PC-9 (cell line): ENCODE results near the gene KAT7. TPM values are rescaled to one million over a fixed set of nuclear protein-coding genes. Genes with fewer than 3 reads are reported as not detected.

ENCODE experiments used
- BruUV-seq: library from RNA; stranded (reverse); fragments of 400-500 nt; replicated peaks from 2 replicates; lab custom pipeline; 2021; lab: Mats Ljungman, UMichigan
- CTCF ChIA-PET: fragments of 300-600 bp; sonication (Branson Sonifier 250); formaldehyde crosslinking; loops from one replicate; lab custom pipeline; 2022; ENCODE audit warnings: antibody characterized with exemption; lab: Charles Lee
- POLR2A ChIA-PET: fragments of 300-600 bp; sonication (Branson Sonifier 250); formaldehyde crosslinking; loops from one replicate; lab custom pipeline; 2022; ENCODE audit warnings: antibody characterized with exemption; ENCODE audit not compliant: unreplicated experiment; lab: Charles Lee
- DNase-seq, 2 experiments: peaks; one replicate each; pipeline versions ENCODE4 v3.0.0 to v3.0.0-alpha.2; 2015 to 2022; ENCODE audit warnings: mixed read lengths in 1 of 2
- H2AFZ ChIP-seq: fragments of 200-600 bp; sonication (generic); 2 replicates; pipeline ENCODE4 v1.8.1; 2017; ENCODE audit warnings: antibody characterized with exemption
- H3F3A ChIP-seq: fragments of 200-600 bp; sonication (generic); 2 replicates; pipeline ENCODE4 v1.8.1; 2017; ENCODE audit warnings: antibody characterized with exemption, mild to moderate bottlenecking, low read depth; ENCODE audit not compliant: insufficient read depth
- H3K27ac ChIP-seq: fragments of 200-600 bp; sonication (generic); 2 replicates; pipeline ENCODE4 v1.6.1; 2016; ENCODE audit warnings: mixed run types
- H3K27me3 ChIP-seq: fragments of 200-600 bp; sonication (generic); 2 replicates; pipeline ENCODE4 v1.6.1; 2016; ENCODE audit warnings: low read depth, mixed run types; ENCODE audit not compliant: insufficient read depth
- H3K36me3 ChIP-seq: fragments of 200-600 bp; sonication (generic); 2 replicates; pipeline ENCODE4 v1.6.1; 2016; ENCODE audit warnings: low read depth, mixed run types
- H3K4me1 ChIP-seq: fragments of 200-600 bp; sonication (generic); replicated peaks from 2 replicates; pipeline ENCODE4 v1.6.1; 2016; ENCODE audit warnings: mixed run types; ENCODE audit not compliant: insufficient read depth
- H3K4me2 ChIP-seq: fragments of 200-600 bp; sonication (generic); 2 replicates; pipeline ENCODE4 v1.6.1; 2017; ENCODE audit warnings: mixed run types
- H3K4me3 ChIP-seq: fragments of 200-600 bp; sonication (generic); 2 replicates; pipeline ENCODE4 v1.6.1; 2016; ENCODE audit warnings: mixed run types
- H3K79me2 ChIP-seq: fragments of 200-600 bp; sonication (generic); 2 replicates; pipeline ENCODE4 v1.6.1; 2017; ENCODE audit warnings: low read depth, mixed run types
- H3K9me2 ChIP-seq: fragments of 200-600 bp; sonication (generic); 2 replicates; pipeline ENCODE4 v1.8.1; 2017; ENCODE audit warnings: mild to moderate bottlenecking; ENCODE audit not compliant: insufficient read depth
- H3K9me3 ChIP-seq: fragments of 200-600 bp; sonication (generic); 2 replicates; pipeline ENCODE4 v1.8.1; 2016; ENCODE audit warnings: low read depth; ENCODE audit not compliant: insufficient read depth
- H4K20me1 ChIP-seq: fragments of 200-600 bp; sonication (generic); 2 replicates; pipeline ENCODE4 v1.8.1; 2017; ENCODE audit not compliant: insufficient read depth
- EZH2 ChIP-seq: fragments of 200-600 bp; sonication (generic); IDR thresholded peaks from 2 replicates; pipeline ENCODE4 v1.8.0; 2017; ENCODE audit warnings: antibody characterized with exemption, low read depth
- intact Hi-C: fragments of 100-400 bp; cut with micrococcal nuclease; formaldehyde crosslinking; loops from one replicate; pipeline ENCODE4 v1.10.0; 2022; ENCODE audit not compliant: unreplicated experiment
- total RNA-seq: library from RNA; stranded (reverse); gene quantifications from 2 replicates; pipeline ENCODE4 v1.2.3, GENCODE V29; 2021
- TF ChIP-seq, protein P1 (sequence below): fragments of 200-600 bp; sonication (generic); conservative IDR thresholded peaks from 2 replicates; pipeline ENCODE4 v1.6.1; 2017; ENCODE audit warnings: mixed run types, antibody characterized with exemption, mild to moderate bottlenecking, moderate library complexity

The KAT7 gene
- total RNA-seq, 1 experiment from 2014 or later: 57.0 TPM

DNA sequence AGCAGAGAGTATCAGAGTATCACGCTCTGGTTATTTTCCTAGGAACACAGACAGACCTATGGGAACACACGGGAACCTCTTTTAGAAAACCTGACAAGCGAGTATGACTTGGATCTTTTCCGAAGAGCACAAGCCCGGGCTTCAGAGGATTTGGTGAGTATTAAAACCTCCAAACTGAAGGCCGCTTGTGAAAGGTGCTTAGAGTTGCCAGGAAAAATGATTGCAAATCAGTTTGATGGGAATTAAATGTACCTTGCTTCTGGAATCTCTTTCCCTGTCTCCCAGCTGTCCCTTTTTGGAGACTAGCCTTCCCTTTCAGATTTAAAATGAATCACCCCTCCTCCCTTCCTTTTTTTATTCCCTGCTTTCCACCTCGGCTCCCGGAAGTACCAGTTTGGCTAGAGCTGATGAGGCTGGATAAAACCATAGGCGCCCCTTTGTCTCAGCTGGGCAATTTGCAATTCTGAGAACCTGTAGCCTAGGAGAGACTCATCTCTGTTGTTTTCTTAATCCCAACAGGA is 27.3 kb downstream of the KAT7 start:
- TF ChIP-seq, protein P1, sequence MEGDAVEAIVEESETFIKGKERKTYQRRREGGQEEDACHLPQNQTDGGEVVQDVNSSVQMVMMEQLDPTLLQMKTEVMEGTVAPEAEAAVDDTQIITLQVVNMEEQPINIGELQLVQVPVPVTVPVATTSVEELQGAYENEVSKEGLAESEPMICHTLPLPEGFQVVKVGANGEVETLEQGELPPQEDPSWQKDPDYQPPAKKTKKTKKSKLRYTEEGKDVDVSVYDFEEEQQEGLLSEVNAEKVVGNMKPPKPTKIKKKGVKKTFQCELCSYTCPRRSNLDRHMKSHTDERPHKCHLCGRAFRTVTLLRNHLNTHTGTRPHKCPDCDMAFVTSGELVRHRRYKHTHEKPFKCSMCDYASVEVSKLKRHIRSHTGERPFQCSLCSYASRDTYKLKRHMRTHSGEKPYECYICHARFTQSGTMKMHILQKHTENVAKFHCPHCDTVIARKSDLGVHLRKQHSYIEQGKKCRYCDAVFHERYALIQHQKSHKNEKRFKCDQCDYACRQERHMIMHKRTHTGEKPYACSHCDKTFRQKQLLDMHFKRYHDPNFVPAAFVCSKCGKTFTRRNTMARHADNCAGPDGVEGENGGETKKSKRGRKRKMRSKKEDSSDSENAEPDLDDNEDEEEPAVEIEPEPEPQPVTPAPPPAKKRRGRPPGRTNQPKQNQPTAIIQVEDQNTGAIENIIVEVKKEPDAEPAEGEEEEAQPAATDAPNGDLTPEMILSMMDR: no peak
- no peak for TF ChIP-seq EZH2
- CTCF ChIA-PET: no interaction called here
- DNase-seq: no peak
- Histone ChIP-seq H3K4me2 (no peak overlapping the region), H3K27me3 (no peaks in the 10 kb centered on the region), H3K27ac (no peak overlapping the region), H3K9me2 (no peaks in the 10 kb centered on the region), H4K20me1 (peaks cover 16% of the 10 kb centered on the region), H2AFZ (no peak overlapping the region), H3K9me3 (no peaks in the 10 kb centered on the region), H3K36me3 (peaks cover 45% of the 10 kb centered on the region), H3K4me1 (no peaks in the 10 kb centered on the region), H3F3A (peaks cover 7% of the 10 kb centered on the region; the same call in 1 of the 2 replicates), H3K4me3 (no peak overlapping the region), H3K79me2 (no peaks in the 10 kb centered on the region)
- intact Hi-C loops: no loop called here
- BruUV-seq: no TSS peak
- POLR2A ChIA-PET: no interaction called here

DNA sequence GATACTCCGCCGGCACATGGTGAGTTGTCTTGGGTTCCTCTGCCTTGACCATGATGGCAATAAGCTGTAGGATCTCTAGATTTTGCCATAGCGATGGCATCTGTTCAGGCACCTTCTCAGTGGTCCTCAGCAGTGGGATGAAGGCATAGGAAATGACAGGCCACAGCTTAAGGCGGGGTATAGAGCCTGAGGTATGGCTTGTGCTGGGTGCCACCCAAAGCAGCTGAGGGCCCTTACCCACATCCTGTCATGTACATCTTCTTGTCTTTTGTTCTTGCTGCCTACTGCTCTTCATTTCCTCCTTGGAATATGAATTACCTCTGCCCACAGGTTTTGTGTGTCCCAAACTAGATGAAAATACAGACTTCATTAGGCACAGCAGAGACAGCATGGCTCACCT is 29.5 kb downstream of the KAT7 start:
- TF ChIP-seq, protein P1: no peak
- TF ChIP-seq EZH2: no peak
- Histone ChIP-seq H3K4me3 (no peak overlapping the region), H3K9me3 (no peaks in the 10 kb centered on the region), H3K4me2 (no peak overlapping the region), H3K9me2 (no peaks in the 10 kb centered on the region), H3K4me1 (peaks cover 16% of the 10 kb centered on the region), H2AFZ (no peak overlapping the region), H3F3A (peaks cover 21% of the 10 kb centered on the region; the same call in 1 of the 2 replicates), H3K36me3 (peaks cover 49% of the 10 kb centered on the region), H3K27me3 (no peaks in the 10 kb centered on the region), H3K79me2 (no peaks in the 10 kb centered on the region), H4K20me1 (peaks cover 23% of the 10 kb centered on the region), H3K27ac (no peak overlapping the region)
- intact Hi-C loops: no loop called here
- POLR2A ChIA-PET: no interaction called here
- BruUV-seq: no TSS peak
- CTCF ChIA-PET: no interaction called here
- DNase-seq: no peak

DNA sequence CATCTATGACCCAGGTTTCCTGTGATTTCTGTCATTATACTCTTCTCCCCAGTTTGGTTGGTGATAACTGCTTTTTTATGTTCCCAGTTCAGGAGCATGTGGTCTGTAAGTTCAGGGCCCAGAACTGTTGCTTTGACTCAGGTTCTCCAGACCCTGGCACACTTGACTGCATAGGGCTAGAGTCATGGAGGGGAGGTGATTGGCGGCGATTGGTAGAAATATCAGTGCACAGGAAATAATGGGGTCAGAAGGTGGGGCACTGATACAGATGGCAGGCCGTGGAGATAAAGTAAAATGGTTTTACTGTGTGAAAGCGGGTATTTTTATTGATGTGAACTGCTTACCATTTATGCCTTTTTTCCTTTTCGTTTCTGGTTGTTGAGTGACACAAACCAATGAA is 30.7 kb downstream of the KAT7 start:
- Histone ChIP-seq H3K27me3 (no peaks in the 10 kb centered on the region), H3F3A (peaks cover 17% of the 10 kb centered on the region; the same call in 1 of the 2 replicates), H3K9me3 (no peaks in the 10 kb centered on the region), H3K9me2 (no peaks in the 10 kb centered on the region), H3K4me2 (no peak overlapping the region), H3K79me2 (no peaks in the 10 kb centered on the region), H3K27ac (no peak overlapping the region), H4K20me1 (peaks cover 20% of the 10 kb centered on the region), H3K4me3 (no peak overlapping the region), H3K36me3 (peaks cover 50% of the 10 kb centered on the region), H2AFZ (no peak overlapping the region), H3K4me1 (peaks cover 16% of the 10 kb centered on the region)
- ChIA-PET CTCF (no interaction called here), POLR2A (no interaction called here)
- intact Hi-C loops: no loop called here
- DNase-seq: no peak
- no peak for TF ChIP-seq EZH2
- TF ChIP-seq, protein P1: no peak
- no TSS peak for BruUV-seq
